GM18861 (cell line): ENCODE measurements around the gene LRRC34.

Experiments
- ATAC-seq: cut with Tn5 transposase; IDR thresholded peaks from one replicate; pipeline ENCODE4 v1.9.1; 2021; ENCODE audit not compliant: unreplicated experiment

The LRRC34 gene, protein sequence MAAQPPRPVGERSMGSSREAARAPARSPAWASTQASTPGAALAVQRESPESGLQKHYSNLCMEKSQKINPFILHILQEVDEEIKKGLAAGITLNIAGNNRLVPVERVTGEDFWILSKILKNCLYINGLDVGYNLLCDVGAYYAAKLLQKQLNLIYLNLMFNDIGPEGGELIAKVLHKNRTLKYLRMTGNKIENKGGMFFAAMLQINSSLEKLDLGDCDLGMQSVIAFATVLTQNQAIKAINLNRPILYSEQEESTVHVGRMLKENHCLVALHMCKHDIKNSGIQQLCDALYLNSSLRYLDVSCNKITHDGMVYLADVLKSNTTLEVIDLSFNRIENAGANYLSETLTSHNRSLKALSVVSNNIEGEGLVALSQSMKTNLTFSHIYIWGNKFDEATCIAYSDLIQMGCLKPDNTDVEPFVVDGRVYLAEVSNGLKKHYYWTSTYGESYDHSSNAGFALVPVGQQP

DNA sequence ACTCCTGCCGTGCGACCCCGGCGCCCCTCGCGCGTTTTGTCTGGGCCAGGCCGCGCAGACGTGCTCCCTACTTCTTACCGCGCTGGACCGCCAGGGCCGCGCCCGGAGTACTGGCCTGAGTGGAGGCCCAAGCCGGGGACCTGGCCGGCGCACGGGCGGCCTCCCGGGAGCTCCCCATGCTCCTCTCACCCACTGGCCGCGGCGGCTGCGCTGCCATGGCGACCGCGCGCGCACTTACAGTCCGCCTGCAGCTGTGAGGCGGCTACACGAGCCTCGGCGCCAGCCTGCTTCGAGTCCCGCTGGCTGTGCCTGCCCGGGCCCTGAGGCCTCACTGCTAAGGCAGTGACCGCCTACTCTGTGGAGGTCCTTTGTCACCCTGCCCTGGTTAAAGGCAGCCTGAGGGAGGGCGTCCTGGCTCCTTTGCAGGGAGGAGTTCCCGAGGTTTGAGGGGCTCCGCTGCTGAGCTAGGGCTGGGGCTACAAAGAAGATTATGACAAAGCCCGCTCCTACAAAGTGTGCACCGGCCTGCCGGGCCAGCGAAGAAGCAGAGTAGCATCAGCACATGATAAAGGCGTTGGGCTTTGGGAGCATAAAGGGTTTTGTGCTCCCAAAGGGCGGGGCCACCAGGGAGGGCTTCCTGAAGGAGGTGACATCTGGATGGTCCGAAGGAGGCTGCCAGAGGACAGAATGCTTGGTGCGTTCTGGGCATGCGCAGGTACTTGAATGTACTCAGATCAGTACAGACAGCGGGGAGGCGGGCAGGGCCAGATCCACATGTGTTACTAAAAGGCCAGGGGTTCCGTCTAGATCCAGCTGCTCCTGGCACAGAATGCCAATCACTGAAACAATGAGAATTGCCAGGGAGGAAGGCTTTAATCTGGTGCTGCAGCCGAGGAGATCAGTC is at the start of gene LRRC34, which contains the start of gene LRRIQ4:
TSS of gene LRRC34 (minus strand) at position 573 of the 904 bp plus-strand sequence. CDS start at position 217, 356 bp downstream.
TSS of gene LRRIQ4 (plus strand) at position 539 of the 904 bp plus-strand sequence. CDS start 9,052 bp downstream, outside the sequence.
- peak; percentile 55 for ATAC-seq

DNA sequence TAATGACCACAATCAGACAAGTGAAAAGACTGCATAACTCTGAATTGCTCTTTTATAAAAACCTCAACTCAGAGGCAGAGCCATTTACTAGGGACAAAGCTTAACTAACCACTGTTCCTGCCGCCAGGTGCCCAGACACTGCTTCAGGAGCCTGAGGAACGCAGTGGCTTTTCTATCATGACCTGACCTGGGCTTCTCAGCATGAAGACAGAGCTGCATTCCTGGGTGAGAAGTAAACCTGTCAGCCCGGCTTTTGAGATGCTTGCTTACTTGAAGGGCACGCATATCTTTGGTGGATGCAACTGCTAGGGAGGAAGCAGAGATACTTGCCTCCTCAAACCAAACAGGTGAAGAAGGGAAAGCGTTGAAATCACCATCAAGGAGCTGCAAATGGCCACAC is 49.2 kb upstream of the LRRC34 start:
- no peak for ATAC-seq

DNA sequence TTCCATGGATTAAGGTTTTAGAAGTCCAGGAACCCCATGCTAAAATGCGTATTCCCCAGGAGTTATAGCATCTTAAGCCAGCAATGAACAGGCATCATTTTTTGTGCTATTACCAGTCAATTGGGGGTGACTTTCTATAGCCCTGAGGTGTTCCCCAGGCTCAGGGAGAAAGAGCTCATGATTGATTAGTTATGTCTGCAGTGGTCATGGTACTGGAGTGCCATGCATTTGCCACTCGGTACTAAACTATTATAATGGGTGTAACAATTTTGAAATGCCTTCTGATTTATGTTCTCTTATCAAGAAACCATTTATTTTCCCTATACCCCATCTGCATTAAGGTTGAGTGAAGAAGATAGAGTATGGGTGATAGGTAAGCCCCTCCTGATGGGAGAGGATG is 45.1 kb upstream of the LRRC34 start:
- ATAC-seq, result no peak

DNA sequence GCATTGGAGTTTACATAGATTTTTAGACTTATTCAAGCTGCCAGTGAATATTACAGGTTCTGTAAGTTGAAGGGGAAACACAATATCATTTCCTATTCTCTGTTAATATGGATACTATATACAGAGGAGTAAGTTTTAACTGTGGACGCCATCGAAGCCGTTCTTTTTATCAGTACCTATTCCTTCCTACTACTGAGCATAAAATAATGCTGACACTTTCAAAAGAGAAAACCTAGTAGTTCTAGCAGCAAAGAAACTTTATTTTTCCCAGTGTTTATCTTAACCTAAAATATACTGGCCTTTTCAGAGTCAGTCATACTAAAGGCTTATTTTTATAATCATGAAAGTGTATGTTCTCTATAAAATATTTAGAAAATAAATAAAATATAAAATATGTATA is 42.8 kb upstream of the LRRC34 start:
- ATAC-seq, result no peak

DNA sequence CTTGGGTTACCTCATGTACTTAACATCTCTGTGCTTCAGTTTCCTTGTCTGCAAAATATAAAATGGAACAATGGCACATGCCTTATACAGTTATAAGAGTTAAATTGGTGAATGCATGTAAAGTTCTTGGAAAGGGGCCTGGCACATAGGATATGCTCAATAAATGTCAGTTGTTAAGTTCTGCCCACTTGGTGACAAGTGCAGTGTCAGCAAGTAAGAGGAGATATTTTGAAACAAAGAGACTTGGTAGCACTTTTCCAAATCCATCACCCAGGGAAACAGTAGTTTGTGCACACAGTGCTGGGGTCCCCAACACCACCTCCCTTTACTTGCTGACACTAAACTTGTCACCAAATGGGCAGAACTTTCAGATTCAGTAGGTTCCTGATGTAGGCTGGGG is 37.9 kb upstream of the LRRC34 start:
- ATAC-seq, result no peak

DNA sequence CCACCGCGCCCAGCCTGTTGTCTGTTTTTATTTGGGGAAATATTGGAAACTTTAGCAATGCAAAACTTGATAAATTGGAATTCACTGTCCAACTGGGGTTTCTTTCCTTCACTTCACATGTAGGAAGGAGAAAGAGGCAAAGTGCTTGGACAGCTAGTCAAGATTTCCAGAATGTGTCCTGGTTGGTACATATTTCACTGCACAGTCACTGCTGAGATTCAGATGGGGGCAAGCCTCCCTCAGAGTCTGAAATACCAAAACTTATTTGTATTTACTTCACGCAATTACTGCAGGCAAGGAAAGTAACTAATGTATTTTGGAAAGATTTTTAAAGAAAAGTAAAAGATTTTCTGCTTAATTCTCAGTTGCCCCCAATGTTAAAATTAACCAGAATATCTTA is 36.0 kb upstream of the LRRC34 start:
- ATAC-seq, result no peak

DNA sequence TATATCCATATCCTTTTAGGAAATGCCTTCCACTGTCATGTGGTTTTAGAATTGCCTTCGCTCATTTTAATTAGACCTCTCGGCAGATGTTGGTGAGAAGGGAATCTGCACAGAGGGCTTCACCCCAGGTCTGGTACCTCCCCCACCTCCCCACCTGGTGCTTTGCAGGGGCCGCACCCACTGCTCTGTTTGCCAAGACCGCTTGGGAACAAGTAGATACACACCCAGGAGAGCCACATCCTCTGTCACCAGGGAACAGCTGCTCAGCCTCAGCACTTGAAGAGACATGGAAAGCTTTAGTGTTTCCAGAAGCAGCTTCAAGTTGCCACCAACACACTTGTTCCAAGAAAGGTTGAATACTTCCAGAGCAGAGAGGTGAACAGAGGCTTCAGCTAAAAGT is 35.2 kb upstream of the LRRC34 start:
- ATAC-seq, result no peak

DNA sequence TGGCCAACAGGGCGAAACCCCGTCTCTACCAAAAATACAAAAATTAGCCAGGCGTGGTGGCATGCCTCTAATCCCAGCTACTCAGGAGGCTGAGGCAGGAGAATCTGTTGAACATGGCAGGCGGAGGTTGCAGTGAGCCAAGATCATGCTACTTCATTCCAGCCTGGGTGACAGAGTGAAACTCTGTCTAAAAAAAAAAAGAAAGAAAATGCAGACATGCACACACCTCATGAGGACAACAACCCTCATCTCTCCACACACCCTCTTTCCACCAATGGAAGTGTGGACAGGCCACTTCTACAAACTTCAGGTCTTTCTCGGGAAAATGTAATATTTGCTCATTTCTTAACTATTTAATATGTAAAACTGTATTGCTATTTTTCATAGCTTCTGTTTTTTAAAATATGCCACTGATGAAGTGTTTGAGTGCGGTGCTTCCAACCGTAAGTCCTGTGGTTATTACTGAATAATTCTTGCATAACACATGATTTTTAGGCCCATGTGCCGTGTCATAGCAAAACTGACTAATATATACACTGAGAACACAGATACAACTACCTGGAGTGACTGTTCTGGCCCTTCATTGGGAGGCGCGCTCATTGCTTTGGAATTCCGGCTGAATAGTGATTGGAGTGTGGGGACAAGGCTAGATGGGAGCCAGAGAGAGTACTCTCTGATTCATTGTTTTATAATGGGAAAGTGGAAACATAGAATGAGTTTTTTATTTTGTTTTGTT is 33.9 kb upstream of the LRRC34 start:
- ATAC-seq, result peak; percentile 99

DNA sequence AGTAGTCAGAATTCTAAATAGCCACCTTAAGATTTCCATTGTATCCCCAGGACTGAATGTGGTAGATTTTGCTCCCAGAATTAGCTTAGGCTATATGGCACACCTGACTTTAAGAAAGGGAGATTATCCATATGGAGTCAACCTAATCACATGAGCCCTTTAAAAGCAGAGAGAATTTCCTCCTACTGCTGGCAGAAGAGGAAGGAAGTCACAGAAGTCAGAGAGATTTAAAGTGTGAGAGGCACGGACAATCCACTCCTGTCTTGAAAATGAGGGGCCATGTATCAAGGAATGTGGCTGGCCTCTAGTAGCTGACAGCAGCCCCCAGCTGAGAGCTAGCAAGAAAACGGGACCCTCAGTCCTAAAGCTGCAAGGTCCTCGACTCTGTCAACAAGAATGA is 30.3 kb upstream of the LRRC34 start:
- ATAC-seq, result no peak

DNA sequence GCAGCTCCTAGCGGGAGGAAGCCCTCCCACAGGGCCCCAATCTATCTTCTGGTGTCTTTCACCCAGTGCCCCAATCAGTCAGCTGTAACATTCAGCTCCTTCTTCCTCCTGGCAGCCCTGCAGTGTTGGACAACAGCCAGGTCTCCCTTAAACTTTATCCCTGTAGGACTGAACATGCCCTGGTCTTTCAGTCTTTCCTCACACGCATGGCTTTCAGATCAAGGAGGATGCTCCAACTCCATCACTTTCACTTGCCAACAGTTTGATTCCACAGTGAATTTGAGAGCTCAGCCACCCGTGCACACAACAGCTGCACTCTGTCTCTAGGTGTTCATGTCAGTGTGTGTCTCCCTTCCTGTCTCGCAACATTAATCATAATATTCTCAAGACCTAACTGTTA is 28.5 kb upstream of the LRRC34 start:
- peak; percentile 57 for ATAC-seq

DNA sequence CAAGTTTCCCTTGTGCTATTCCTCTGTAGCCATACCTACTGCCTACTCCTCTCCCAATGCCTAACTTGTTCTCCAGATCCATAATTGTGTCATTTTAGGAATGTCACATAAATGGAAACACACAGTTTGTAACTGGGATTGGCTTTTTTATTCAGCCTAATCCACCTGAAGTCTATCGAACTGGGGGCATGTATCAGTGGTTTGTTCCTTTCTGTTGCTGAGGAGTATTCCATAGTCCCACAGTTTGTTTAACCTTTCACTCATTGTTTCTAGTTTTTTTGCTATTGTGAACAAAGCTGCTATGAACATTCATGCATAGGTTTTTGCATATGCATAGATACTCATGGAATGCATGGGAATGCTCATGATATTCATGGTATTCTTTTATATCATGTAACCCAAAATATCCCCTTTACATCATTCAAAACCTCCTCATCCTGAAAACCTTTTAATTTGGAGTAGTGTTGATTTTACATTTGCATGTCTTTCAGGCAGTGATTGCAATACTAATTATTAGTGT is 25.9 kb upstream of the LRRC34 start:
- no peak for ATAC-seq

DNA sequence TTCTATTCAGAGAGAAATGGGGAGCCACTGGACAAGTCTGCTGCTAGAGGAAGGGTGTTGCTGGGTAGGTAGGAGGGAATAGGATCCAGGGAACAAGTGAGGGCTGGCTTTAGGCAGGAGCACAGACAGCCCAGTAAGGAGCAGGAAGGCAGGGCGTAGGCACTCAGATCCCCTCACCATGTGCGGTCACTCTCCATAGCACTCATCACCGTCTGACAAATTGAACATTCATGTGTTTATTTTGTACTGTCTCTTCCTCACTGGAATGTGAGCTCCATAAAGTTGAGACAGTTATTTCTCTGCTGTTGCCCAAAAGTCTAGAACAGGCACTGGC is 24.2 kb upstream of the LRRC34 start:
- ATAC-seq, result no peak

DNA sequence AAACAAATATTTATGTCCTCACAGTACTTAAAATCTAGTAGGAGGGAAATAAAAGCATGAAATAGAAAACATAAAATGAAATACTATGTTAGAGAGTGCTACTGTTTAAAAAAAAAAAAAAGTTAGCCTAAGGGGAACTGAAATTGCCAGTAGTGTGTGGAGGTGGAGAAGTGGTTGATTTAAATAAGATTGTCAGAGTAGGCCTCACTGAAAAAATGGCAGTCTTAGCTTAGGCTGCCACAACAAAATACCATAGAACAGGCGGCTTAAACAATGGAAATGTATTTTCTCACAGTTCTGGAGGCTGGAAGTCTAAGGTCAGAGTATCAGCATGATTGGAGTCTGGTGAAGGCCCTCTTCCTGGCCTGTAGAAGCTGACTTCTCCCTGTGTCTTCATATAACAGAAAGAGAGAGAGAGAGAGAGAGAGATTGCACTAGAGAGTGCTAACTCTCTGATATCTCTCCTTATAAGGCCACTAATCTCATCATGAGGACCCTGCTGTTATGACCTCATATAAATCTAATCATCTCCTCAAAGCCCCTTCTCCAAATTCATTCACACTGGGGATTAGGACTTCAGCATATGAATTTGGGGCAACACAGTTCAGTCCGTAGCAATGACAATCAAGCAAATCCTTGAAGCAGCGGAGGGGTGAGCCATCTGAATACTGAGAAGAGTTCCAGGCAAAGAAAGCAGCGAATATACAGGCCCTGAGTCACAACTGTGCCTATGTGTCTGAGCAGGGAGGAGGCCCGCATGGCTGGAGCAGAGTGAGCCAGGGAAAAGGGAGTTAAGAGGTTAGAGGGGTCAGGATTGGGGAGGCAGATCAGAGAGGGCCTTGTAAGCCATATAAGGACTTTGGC is 23.6 kb upstream of the LRRC34 start:
- peak; percentile 72 for ATAC-seq

DNA sequence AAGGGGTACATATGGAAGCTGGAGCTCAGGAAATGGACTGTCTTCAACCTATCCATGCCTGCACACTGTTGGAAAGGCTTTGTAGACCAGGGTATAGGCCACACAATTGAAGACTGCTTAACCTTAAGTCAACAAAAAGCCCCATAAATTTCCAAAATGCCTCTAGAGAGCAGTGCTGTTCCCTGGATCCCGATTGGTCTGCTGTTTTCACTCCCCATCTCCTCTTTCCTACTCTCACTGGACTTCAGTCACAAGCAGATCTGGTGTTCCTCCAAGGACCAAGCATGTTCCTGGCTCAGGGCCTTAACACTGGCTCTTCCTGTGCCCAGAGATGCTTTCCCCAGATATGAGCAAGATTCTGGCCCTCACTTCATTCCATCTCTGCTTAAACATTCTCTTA is 22.8 kb upstream of the LRRC34 start:
- ATAC-seq, result no peak

DNA sequence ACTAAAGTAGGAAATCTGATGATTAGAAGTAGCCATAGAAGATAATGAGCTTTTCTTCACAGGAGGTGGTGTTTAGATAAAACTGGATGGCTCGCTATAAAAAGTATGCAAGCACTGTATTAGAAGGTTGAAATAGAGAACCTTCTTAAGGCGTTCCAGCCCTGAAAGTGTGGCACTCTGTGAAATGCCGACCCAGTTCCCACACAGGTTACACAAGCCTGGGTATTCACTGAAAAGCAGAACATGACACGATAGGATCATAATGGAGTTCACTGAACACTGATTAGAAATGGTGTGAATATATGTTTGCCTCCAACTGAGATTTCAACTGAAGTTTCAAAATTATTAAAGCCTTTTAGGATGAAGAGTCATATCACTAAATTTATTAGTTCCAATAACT is 15.0 kb upstream of the LRRC34 start:
- no peak for ATAC-seq

DNA sequence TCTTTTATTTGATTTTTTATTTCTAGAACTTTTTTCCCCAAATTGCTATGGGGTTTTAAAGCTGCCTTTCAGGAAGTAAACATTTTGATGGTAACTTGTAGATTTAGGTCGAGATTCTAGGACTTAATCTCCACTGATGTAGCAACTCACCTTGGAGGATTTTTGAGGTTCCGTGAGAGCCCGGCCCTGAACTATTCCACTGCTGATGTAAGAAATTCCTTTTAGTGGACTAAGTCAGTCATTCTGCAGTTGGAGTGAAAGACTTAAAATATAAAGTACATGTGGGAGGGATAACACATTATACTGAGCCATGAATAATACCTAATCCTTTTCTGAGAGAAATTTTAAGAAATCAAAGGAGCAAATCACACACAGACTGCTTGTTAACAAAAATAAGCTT is 12.6 kb upstream of the LRRC34 start:
- ATAC-seq, result no peak

DNA sequence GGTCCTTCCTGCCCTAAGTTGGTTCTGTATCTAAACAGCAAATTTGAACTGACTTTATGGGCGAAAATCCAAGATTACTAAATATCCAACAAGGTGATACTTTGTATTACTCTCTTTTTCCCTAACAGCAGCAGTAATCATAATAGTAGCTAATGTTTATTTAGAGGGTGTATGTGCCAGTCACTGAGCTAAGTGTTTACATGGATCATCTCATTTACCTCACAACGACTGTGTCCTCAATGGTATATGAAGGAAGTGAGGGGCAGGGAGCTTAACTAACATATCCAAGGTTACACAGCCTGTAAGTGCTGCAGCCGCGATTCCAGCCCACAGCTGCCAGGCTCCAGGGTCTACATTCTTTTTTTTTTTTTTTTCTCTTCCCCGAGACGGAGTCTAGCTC is 10.3 kb upstream of the LRRC34 start:
- no peak for ATAC-seq

DNA sequence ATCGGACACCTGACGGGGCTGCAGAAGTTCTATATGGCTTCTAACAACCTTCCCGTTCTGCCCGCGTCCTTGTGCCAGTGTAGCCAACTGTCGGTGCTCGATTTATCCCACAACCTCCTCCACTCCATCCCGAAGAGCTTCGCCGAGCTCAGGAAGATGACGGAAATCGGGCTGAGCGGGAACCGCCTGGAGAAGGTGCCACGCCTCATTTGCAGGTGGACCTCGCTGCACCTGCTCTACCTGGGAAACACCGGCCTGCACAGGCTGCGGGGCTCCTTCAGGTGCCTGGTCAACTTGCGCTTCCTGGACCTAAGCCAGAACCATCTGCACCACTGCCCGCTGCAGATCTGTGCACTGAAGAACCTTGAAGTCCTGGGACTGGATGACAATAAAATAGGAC is 9.8 kb upstream of the LRRC34 start:
- no peak for ATAC-seq

DNA sequence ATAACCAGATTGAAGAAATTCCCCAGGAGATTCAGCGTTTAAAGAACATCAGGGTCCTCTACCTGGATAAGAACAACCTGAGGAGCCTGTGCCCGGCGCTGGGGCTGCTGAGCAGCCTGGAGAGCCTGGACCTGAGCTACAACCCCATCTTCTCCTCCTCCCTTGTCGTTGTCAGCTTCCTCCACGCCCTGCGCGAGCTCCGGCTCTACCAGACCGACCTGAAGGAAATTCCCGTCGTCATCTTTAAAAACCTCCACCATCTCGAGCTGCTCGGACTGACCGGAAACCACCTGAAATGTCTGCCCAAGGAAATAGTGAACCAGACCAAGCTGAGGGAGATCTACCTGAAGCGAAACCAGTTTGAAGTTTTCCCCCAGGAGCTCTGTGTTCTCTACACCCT is 9.4 kb upstream of the LRRC34 start:
- no peak for ATAC-seq

DNA sequence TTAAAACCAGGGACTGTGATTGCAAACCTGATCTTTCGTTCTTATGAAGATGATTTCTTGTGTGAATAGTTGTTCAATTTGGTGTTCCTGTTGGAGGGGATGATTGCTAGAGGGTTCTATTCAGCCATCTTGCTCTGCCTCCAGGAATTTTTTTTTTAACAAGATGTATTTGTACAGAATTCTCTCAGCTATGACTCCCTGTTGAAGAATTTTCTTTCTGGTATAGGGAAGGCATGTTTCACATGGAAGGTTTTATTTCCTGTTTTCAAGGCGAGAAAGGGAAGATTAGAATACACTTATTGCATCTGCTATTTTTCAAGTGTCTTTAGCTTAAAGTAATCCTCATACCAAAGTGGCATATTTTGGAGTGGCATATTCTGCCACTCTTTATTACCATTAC is 5.6 kb upstream of the LRRC34 start:
- no peak for ATAC-seq
